NB4 (cell line): ENCODE results near the gene ZDHHC15.
A peak's percentile ranks its signal among the peaks of the same experiment; 100 is the strongest.
"Not testable (repeated sequence)": the region's sequence is repeated elsewhere in the genome, so short reads cannot be mapped to it uniquely, and the experiment has no call there.

Source experiments
- DNase-seq: peaks from one replicate; pipeline ENCODE4 v3.0.0; 2010; ENCODE audit warnings: low read depth
- H3K4me3 ChIP-seq: one replicate; pipeline ENCODE4 v1.5.1; 2011; ENCODE audit warnings: mild to moderate bottlenecking, low read depth, low read length, moderate library complexity
- MYC ChIP-seq: IDR thresholded peaks from 2 replicates; pipeline ENCODE4 v1.6.1; 2011; ENCODE audit warnings: low read depth, low read length
- POLR2A ChIP-seq: IDR thresholded peaks from 2 replicates; pipeline ENCODE4 v1.6.1; 2011; ENCODE audit warnings: mild to moderate bottlenecking; ENCODE audit not compliant: insufficient read length; ENCODE audit errors: extremely low read depth
- TF ChIP-seq, protein P1 (sequence below): IDR thresholded peaks from one replicate; pipeline ENCODE4 v1.5.1; 2012; ENCODE audit warnings: low read depth, low read length
- TF ChIP-seq, protein P2 (sequence below): IDR thresholded peaks from 2 replicates; pipeline ENCODE4 v1.6.1; 2011; ENCODE audit warnings: low read depth, low read length

ZDHHC15 gene, protein sequence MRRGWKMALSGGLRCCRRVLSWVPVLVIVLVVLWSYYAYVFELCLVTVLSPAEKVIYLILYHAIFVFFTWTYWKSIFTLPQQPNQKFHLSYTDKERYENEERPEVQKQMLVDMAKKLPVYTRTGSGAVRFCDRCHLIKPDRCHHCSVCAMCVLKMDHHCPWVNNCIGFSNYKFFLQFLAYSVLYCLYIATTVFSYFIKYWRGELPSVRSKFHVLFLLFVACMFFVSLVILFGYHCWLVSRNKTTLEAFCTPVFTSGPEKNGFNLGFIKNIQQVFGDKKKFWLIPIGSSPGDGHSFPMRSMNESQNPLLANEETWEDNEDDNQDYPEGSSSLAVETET

DNA sequence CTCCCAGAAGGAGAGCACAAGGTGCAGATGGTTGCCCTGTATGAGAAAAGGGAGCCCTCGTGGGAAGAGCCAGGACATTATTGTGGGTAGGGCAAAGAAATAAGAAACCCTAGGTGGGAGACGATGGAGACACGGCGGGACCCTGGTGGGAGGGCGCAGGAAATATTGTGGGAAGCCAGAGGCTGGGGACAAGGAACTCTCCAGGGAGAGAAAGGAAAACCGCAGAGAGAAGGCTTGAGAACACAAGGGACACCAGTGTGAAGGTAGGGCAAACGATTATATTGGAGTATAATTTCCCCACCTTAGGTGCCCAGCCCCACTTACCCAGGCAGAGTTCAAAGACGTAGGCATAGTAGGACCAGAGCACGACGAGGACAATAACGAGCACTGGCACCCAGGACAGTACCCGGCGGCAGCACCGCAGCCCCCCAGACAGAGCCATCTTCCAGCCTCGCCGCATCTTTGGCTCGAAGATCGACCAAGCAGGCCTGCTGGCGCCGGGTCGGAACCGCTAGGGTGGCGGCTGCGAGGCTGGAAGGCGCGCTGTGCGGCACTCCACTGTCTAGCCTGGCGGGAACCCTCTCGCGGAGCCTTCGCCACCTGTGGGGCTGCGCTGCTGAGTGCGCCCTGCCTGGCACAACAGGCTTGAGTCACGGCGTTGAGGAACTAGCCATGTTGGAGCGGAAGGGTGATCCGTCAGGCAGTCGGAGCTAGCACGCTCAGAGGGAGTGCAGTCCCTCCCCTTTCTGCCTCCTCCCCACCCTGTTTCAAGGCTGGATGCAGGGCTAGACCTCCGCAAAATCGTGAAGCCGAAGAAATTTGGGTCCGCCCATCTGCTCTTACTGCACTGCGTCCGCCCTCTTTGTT, at the start of gene ZDHHC15:
Gene ZDHHC15 (minus strand): TSS at position 473 of the 867 bp plus-strand sequence. CDS start 13 bp downstream, at position 460.
- no peak within 1 kb of the TSS for H3K4me3 ChIP-seq
- peak; percentile 2 for DNase-seq
- TF ChIP-seq, protein P1, sequence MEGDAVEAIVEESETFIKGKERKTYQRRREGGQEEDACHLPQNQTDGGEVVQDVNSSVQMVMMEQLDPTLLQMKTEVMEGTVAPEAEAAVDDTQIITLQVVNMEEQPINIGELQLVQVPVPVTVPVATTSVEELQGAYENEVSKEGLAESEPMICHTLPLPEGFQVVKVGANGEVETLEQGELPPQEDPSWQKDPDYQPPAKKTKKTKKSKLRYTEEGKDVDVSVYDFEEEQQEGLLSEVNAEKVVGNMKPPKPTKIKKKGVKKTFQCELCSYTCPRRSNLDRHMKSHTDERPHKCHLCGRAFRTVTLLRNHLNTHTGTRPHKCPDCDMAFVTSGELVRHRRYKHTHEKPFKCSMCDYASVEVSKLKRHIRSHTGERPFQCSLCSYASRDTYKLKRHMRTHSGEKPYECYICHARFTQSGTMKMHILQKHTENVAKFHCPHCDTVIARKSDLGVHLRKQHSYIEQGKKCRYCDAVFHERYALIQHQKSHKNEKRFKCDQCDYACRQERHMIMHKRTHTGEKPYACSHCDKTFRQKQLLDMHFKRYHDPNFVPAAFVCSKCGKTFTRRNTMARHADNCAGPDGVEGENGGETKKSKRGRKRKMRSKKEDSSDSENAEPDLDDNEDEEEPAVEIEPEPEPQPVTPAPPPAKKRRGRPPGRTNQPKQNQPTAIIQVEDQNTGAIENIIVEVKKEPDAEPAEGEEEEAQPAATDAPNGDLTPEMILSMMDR: no peak
- no peak for TF ChIP-seq MYC
- no peak for TF ChIP-seq POLR2A
- TF ChIP-seq, protein P2, sequence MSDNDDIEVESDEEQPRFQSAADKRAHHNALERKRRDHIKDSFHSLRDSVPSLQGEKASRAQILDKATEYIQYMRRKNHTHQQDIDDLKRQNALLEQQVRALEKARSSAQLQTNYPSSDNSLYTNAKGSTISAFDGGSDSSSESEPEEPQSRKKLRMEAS: no peak

- not testable (repeated sequence) for DNase-seq, H3K4me3 ChIP-seq
Observed at GRCh38 chrX:75560544-75560943, 37.7 kb upstream of the ZDHHC15 start.

DNA sequence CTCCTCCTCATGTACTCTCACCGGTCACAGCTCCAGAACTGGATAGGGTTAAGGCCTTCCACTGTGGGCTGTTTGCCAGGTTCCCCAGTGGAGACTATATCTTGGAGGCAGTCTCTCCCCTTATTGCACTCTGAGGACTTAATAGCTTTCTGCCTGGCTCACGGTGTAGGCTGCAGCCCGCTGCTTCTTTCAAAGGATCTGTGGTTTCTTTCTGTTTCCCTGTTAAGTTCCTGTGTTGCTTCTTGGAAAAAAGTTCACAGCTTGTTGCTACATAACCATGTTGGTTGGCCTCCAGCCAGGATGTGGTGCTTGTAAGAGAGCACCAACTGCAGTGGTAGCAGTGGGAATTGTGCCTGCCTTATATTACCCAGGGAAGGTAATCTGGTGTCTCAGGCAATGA, 24.9 kb upstream of the ZDHHC15 start:
- DNase-seq: no peak
- H3K4me3 ChIP-seq: no peak overlapping the region
- TF ChIP-seq MYC (no peak), POLR2A (no peak)
- TF ChIP-seq, protein P2: no peak
- TF ChIP-seq, protein P1: no peak

DNA sequence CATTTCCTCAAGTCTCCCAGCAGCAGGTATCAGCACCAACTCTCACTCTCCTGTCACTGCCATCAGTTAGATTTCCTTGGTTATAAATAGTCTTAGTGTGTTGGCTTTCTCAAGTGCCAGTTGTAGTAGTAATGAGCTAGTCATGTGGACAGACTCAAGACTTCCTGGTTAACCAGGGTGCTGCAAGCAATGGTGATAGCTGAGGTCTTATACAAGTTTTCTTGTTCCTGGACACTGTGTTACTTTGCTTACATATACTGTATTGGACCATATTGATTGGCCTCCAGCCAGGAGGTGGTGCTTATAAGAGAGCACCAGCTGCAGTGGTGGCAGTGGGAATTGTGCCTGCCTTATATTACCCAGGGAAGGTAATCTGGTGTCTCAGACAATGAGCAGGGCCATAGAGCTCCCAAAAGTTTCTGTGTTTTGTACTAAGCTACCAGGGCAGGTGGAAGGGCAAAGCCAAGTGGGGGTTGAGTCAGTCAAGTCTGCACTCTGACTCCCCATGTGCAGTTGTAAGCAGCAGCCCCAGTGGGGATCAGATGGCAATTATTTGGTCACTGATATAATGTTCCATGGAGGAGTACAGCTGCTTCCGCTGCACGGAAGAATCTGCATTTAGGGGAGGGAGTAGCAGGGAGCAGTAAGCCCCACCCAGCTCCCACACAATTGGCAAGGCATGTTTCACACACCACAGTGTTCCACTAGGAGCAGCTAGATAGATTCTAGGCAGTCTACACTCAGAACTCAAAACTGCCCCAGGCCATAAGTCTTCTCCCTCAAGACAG, 24.1 kb upstream of the ZDHHC15 start:
- DNase-seq: no peak
- TF ChIP-seq, protein P2: no peak
- TF ChIP-seq, protein P1: no peak
- TF ChIP-seq MYC: no peak
- no peak for TF ChIP-seq POLR2A
- no peak overlapping the region for H3K4me3 ChIP-seq

DNA sequence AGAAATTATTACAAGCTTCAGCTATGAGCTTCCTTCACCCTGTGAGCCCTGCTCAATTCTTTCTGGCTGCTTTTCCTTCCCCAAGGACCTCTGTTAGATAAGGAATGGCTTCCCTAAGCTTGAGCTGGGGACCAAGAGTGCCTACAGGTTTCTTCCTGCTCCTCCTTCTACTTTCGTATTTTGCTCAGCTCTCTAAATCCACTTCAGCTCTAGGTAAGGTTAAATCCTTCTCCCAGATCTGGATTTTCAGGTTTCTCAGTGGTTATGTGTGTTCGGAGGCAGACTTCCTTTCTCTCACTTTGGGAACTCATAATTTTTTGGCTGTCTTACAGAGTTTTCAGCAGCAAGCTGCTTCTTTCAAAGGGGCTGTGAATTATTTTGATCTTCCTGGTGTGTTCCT, 21.9 kb upstream of the ZDHHC15 start:
- H3K4me3 ChIP-seq: no peak overlapping the region
- no peak for DNase-seq
- TF ChIP-seq, protein P1: no peak
- TF ChIP-seq, protein P2: no peak
- TF ChIP-seq MYC (no peak), POLR2A (no peak)

DNA sequence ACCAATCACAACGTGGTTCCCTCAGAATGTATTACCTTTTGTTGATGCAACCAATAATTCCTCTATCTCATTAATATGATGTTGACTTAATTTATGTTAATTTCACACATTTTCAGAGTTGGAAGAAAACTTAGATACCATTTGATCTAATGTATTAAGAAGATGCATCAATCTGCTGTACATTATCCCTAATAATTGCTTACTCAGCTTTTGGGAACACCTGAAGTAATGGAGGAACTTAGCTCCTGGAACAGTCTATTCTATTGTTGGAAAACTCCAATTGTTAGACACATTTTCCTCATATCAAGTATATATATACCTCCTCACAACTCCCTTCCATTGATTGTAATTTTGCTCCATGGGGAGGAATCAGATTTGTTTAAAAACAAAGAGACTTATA, 38.9 kb downstream of the ZDHHC15 start:
- DNase-seq: no peak
- no peak overlapping the region for H3K4me3 ChIP-seq
- TF ChIP-seq MYC: no peak
- TF ChIP-seq, protein P2: no peak
- TF ChIP-seq, protein P1: no peak

- H3K4me3 ChIP-seq, DNase-seq: not testable (repeated sequence)
Observed at GRCh38 chrX:75461780-75462179, 61.1 kb downstream of the ZDHHC15 start.
